ENCODE measurements around the gene TRMO.

DNA sequence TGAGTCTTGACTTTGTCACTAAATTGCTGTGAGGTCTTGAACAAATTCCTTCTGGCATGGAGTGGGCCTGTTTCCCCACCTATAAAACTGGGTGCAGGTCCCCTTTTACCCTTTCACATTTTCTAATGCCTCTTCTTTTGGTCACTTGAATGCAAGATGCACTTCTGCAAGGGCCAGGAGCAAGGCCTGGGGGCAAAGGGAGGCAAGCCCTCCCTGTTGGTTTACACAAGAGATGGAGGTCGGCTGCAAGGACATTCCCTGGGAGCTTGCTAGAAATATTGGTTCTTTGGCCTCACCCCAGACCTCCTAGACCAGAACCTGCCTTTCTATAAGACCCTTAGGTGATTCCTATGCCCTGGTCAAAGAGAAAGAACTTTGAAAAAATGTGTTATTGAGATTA, 63.5 kb downstream of the TRMO start:
- no peak for TF ChIP-seq EZH2phosphoT487 (IDR thresholded peaks at IDR 0.05; ENCODE audit: insufficient read depth, low read depth)
- no peak for TF ChIP-seq EZH2 (IDR thresholded peaks at IDR 0.05; ENCODE audit: insufficient read depth, poor library complexity, severe bottlenecking)

Data from GM23248 (cell line).